Psoas muscle (tissue), 8 donors: ENCODE measurements around the gene ATP10B. TPM values are rescaled to one million over a fixed set of nuclear protein-coding genes. Genes with fewer than 3 reads are reported as not detected.

ENCODE experiments used
- ATAC-seq, 4 donors: fragments of 200-7000 bp; cut with Tn5 transposase; one replicate each; pipeline ENCODE4 v1.9.1; 2020; ENCODE audit warnings: moderate library complexity in 3 of 4, mild to moderate bottlenecking in 2 of 4
- DNase-seq, 2 donors: peaks; one replicate each; pipeline ENCODE4 v3.0.0-alpha.2; 2020
- H3K27ac ChIP-seq: fragments of 200-600 bp; one replicate; pipeline ENCODE4 v1.8.0; 2022
- H3K27me3 ChIP-seq, 3 donors: fragments of 200-600 bp in 1 of 3; one replicate each; pipeline versions ENCODE4 v1.6.1 to v1.8.0; 2013 to 2022; ENCODE audit warnings: low read length in 2 of 3, mild to moderate bottlenecking in 2 of 3, moderate library complexity in 1 of 3; ENCODE audit not compliant: insufficient read depth in 3 of 3
- H3K36me3 ChIP-seq, 2 donors: fragments of 200-600 bp in 1 of 2; one replicate each; pipeline versions ENCODE4 v1.6.1 to v1.8.0; 2013 to 2022; ENCODE audit warnings: low read depth in 1 of 2, mild to moderate bottlenecking in 1 of 2, moderate library complexity in 1 of 2; ENCODE audit not compliant: insufficient read depth in 1 of 2
- H3K4me1 ChIP-seq: fragments of 200-600 bp; one replicate; pipeline ENCODE4 v1.8.0; 2022
- H3K4me3 ChIP-seq: fragments of 200-600 bp; one replicate; pipeline ENCODE4 v1.8.0; 2022; ENCODE audit warnings: mild to moderate bottlenecking
- H3K9me3 ChIP-seq: fragments of 200-600 bp; one replicate; pipeline ENCODE4 v1.8.0; 2022
- CTCF ChIP-seq: fragments of 200-600 bp; IDR thresholded peaks from one replicate; pipeline ENCODE4 v1.8.0; 2022; ENCODE audit warnings: antibody characterized with exemption
- WGBS, 3 donors: extraction: QIAGEN DNeasy Blood & Tissue Kit; methylation state at CpG; one replicate each; pipeline versions ENCODE4 v1.1.6 to v1.1.7; 2013; 5-methylcytosine and 5-hydroxymethylcytosine counted together
- intact Hi-C, 2 donors: fragments of 100-400 bp; cut with DNase I; formaldehyde crosslinking; loops; one replicate each; pipeline versions ENCODE4 v1.11.0 to v1.14.2; 2022
- polyA plus RNA-seq, 3 donors: library from polyadenylated mRNA; stranded (reverse); fragments of 200-250 nt; gene quantifications; one replicate each; pipeline ENCODE4 v1.2.3, GENCODE V29; 2013
- total RNA-seq, 4 donors: library from RNA; stranded (reverse); fragmentation: NEBNext Ultra II Directional in 2 of 4; extraction: Animal tissue kit (Norgen Biotek cat#: 25700) in 2 of 4; gene quantifications; one replicate each; pipeline versions ENCODE4 v1.2.1 to v1.2.4, GENCODE V29; 2021 to 2023
- donor health status: healthy with polysubstance abuse.
- donor health status: DM: no; HTN: no; CAD: no; lungs with moderate emphysema.
- donor health status: Bipolar disorder and iron deficiency.
- donor health status: healthy.
- donor health status: DM: yes; HTN: yes; CAD: no.
- donor health status: DM: no; HTN: no; CAD: no.
- donor health status: DM: no; HTN: no; CAD: no.
- donor health status: DM: yes; HTN: yes; CAD: no.

ATP10B gene
- total and polyA plus RNA-seq, 7 donors: 0.01 to 0.04 TPM; not detected in 5

DNA sequence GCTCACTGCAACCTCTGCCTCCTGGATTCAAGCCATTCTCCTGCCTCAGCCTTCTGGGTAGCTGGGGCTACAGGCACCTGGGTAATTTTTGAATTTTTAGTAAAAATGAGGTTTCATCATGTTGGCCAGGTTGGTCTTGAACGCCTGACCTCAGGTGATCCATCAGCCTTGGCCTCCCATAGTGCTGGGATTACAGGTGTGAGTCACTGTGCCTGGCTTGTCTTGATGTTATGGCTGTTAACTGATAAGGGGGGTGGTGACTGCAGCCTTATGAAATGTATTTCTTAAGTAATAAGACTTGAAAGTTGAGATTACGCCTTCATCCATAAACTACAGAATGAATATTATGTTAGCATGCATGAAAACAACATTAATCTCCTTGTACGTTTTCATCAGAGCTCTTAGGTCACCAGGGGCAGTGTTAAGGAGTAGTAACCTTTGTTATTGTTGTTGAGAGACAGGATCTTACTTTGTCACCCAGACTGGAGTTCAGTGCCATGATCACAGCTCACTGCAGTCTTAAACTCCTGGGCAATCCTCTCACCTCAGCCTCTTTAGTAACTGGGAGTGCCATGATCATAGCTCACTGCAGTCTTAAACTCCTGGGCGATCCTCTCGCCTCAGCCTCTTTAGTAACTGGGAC is 148.3 kb downstream of the ATP10B start:
- no peaks in the 10 kb centered on the region for H3K27me3 ChIP-seq
- no peaks in the 10 kb centered on the region for H3K9me3 ChIP-seq
- no peaks in the 10 kb centered on the region for H3K36me3 ChIP-seq
- DNase-seq: no peak
- no peak for ATAC-seq
- intact Hi-C loops: no loop called here
- 83 to 86% (median 85%) methylated on average over 5 of the region's 5 CpGs for WGBS, 3 donors
- H3K4me1 ChIP-seq: no peaks in the 10 kb centered on the region
- H3K4me3 ChIP-seq: no peak overlapping the region
- TF ChIP-seq CTCF: no peak
- H3K27ac ChIP-seq: no peak overlapping the region

- no peaks in the 10 kb centered on the region for H3K4me1 ChIP-seq
- H3K27ac ChIP-seq: no peak overlapping the region
- ATAC-seq (no peak), DNase-seq (no peak)
- intact Hi-C loops: no loop called here
- no peaks in the 10 kb centered on the region for H3K36me3 ChIP-seq
- no peak overlapping the region for H3K4me3 ChIP-seq
- no peaks in the 10 kb centered on the region for H3K9me3 ChIP-seq
- H3K27me3 ChIP-seq: no peaks in the 10 kb centered on the region
- TF ChIP-seq CTCF: no peak
- 83 to 91% (median 89%) methylated on average over 3 of the region's 3 CpGs for WGBS, 3 donors
Observed at GRCh38 chr5:160702934-160703333, 149.1 kb downstream of the ATP10B start.

- Histone ChIP-seq H3K36me3 (no peaks in the 10 kb centered on the region), H3K4me3 (no peak overlapping the region), H3K27me3 (no peaks in the 10 kb centered on the region), H3K4me1 (no peaks in the 10 kb centered on the region), H3K27ac (no peak overlapping the region), H3K9me3 (no peaks in the 10 kb centered on the region)
- 78 to 81% (median 79%) methylated on average over 2 of the region's 2 CpGs for WGBS, 3 donors
- no peak for TF ChIP-seq CTCF
- no peak for ATAC-seq
- intact Hi-C loops: no loop called here
- DNase-seq: no peak
Observed at GRCh38 chr5:160702311-160702803, 149.7 kb downstream of the ATP10B start.

- DNase-seq (no peak), ATAC-seq (no peak)
- Histone ChIP-seq H3K9me3 (no peaks in the 10 kb centered on the region), H3K27ac (no peak overlapping the region), H3K27me3 (no peaks in the 10 kb centered on the region), H3K4me3 (no peak overlapping the region), H3K36me3 (no peaks in the 10 kb centered on the region), H3K4me1 (no peaks in the 10 kb centered on the region)
- intact Hi-C loops: no loop called here
- TF ChIP-seq CTCF: no peak
Observed at GRCh38 chr5:160701403-160701802, 150.6 kb downstream of the ATP10B start.

GRCh38 chr5:160699301-160699700 is 152.7 kb downstream of the ATP10B start:
- TF ChIP-seq CTCF: no peak
- no peak overlapping the region for H3K4me3 ChIP-seq
- H3K27ac ChIP-seq: no peak overlapping the region
- H3K27me3 ChIP-seq: no peaks in the 10 kb centered on the region
- 22 to 35% (median 23%) methylated on average over 1 of the region's 1 CpG for WGBS, 3 donors
- intact Hi-C loops: no loop called here
- H3K4me1 ChIP-seq: no peaks in the 10 kb centered on the region
- no peaks in the 10 kb centered on the region for H3K9me3 ChIP-seq
- no peaks in the 10 kb centered on the region for H3K36me3 ChIP-seq
- DNase-seq (no peak), ATAC-seq (no peak)
